Adrenal gland (tissue), 12 donors: Measurements from ENCODE around the gene MOV10L1. TPM values are rescaled to one million over a fixed set of nuclear protein-coding genes. Genes with fewer than 3 reads are reported as not detected.

Experiments
- DNase-seq, 7 donors: peaks; one replicate each; pipeline ENCODE4 v3.0.0-alpha.2; 2019 to 2020
- H3K27ac ChIP-seq, 5 donors: fragments of 200-600 bp; sonication (generic) in 4 of 5; 1 replicate in 3 of 5; 2 replicates in 2 of 5; pipeline versions ENCODE4 v1.5.1 to v1.8.0; 2016 to 2020; ENCODE audit warnings: mild to moderate bottlenecking in 1 of 5
- H3K27me3 ChIP-seq: fragments of 200-600 bp; 2 replicates; pipeline ENCODE4 v1.8.0; 2021
- H3K36me3 ChIP-seq, 2 donors: fragments of 200-600 bp; replicated peaks in 1 of 2; 1 replicate in 1 of 2; 2 replicates in 1 of 2; pipeline versions ENCODE4 v1.5.1 to v1.8.0; 2018 to 2022
- H3K4me1 ChIP-seq, 2 donors: fragments of 200-600 bp; replicated peaks in 1 of 2; 1 replicate in 1 of 2; 2 replicates in 1 of 2; pipeline versions ENCODE4 v1.5.1 to v1.8.0; 2018 to 2021
- H3K4me3 ChIP-seq, 4 donors: fragments of 200-600 bp; sonication (generic) in 3 of 4; one replicate each; pipeline ENCODE4 v1.5.1; 2016 to 2018
- H3K9me3 ChIP-seq, 3 donors: fragments of 200-600 bp; sonication (generic) in 1 of 3; replicated peaks in 1 of 3; 1 replicate in 2 of 3; 2 replicates in 1 of 3; pipeline versions ENCODE4 v1.5.1 to v1.8.0; 2016 to 2021
- POLR2A ChIP-seq, 2 donors: fragments of 450-650 bp; IDR thresholded peaks; one replicate each; pipeline ENCODE4 v1.6.1; 2017; ENCODE audit warnings: antibody characterized with exemption in 2 of 2, mild to moderate bottlenecking in 2 of 2, moderate library complexity in 1 of 2
- WGBS, 4 donors: extraction: QIAGEN DNeasy Blood & Tissue Kit in 2 of 4; methylation state at CpG; one replicate each; pipeline versions ENCODE4 v1.1.5 to v1.1.7; 2013 to 2017; 5-methylcytosine and 5-hydroxymethylcytosine counted together
- intact Hi-C, 2 donors: fragments of 100-400 bp; cut with DNase I; formaldehyde crosslinking; loops; one replicate each; pipeline versions ENCODE4 v1.14.1 to v1.15.0; 2022 to 2023
- polyA plus RNA-seq, 3 donors: library from polyadenylated mRNA; stranded (reverse); fragments of 200-250 nt in 2 of 3; fragments of 350-450 nt in 1 of 3; fragmentation: Illumina TruSeq in 1 of 3; extraction: RNeasy Lipid Tissue Mini Kit (QIAGEN cat#74804) in 1 of 3; gene quantifications; one replicate each; pipeline ENCODE4 v1.2.3, GENCODE V29; 2013 to 2014
- total RNA-seq, 9 donors: library from RNA; depleted of rRNA in 4 of 9; stranded (reverse); fragments of >200 nt in 4 of 9; fragments of 120-200 nt in 1 of 9; fragmentation: NEBNext Ultra II Directional in 1 of 9; extraction: Animal tissue kit (Norgen Biotek cat#: 25700) in 1 of 9; gene quantifications; one replicate each; pipeline versions ENCODE4 v1.1.0 to v1.2.4, GENCODE V29; 2013 to 2023
- TF ChIP-seq, protein P1 (sequence below), 6 experiments: fragments of 450-650 bp in 4 of 6; fragments of 200-600 bp in 2 of 6; sonication (generic) in 1 of 6; IDR thresholded peaks; 1 replicate in 5 of 6; 2 replicates in 1 of 6; pipeline versions ENCODE4 v1.5.1 to v1.8.0; 2016 to 2021; ENCODE audit warnings: antibody characterized with exemption in 6 of 6, mild to moderate bottlenecking in 2 of 6, moderate library complexity in 1 of 6
- donor health status: healthy with polysubstance abuse.
- donor health status: Bipolar disorder and iron deficiency.
- donor health status: DM: yes; HTN: yes; CAD: no.
- donor health status: DM: no; HTN: no; CAD: no.
- donor health status: DM: no; HTN: no; CAD: no.
- donor health status: DM: yes; HTN: yes; CAD: no.

MOV10L1 gene
- total and polyA plus RNA-seq, 12 donors: 0.14 to 0.74 (median 0.40) TPM; not detected in 5

GRCh38 chr22:50081426-50082196, 8.2 kb upstream of the MOV10L1 start:
- no peaks in the 10 kb centered on the region for H3K36me3 ChIP-seq
- 81 to 86% (median 83%) methylated on average over 21 to 27 of the region's 27 CpGs for WGBS, 4 donors
- H3K27ac ChIP-seq: no peak overlapping the region
- no peak for DNase-seq
- no peak overlapping the region for H3K4me3 ChIP-seq
- no peak for TF ChIP-seq POLR2A (IDR thresholded peaks at IDR 0.05)
- TF ChIP-seq, protein P1, sequence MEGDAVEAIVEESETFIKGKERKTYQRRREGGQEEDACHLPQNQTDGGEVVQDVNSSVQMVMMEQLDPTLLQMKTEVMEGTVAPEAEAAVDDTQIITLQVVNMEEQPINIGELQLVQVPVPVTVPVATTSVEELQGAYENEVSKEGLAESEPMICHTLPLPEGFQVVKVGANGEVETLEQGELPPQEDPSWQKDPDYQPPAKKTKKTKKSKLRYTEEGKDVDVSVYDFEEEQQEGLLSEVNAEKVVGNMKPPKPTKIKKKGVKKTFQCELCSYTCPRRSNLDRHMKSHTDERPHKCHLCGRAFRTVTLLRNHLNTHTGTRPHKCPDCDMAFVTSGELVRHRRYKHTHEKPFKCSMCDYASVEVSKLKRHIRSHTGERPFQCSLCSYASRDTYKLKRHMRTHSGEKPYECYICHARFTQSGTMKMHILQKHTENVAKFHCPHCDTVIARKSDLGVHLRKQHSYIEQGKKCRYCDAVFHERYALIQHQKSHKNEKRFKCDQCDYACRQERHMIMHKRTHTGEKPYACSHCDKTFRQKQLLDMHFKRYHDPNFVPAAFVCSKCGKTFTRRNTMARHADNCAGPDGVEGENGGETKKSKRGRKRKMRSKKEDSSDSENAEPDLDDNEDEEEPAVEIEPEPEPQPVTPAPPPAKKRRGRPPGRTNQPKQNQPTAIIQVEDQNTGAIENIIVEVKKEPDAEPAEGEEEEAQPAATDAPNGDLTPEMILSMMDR (IDR thresholded peaks at IDR 0.05): no peak
- no peaks in the 10 kb centered on the region for H3K4me1 ChIP-seq
- no peaks in the 10 kb centered on the region for H3K9me3 ChIP-seq
- H3K27me3 ChIP-seq: peaks cover 13% of the 10 kb centered on the region
- intact Hi-C loops: no loop called here

DNA sequence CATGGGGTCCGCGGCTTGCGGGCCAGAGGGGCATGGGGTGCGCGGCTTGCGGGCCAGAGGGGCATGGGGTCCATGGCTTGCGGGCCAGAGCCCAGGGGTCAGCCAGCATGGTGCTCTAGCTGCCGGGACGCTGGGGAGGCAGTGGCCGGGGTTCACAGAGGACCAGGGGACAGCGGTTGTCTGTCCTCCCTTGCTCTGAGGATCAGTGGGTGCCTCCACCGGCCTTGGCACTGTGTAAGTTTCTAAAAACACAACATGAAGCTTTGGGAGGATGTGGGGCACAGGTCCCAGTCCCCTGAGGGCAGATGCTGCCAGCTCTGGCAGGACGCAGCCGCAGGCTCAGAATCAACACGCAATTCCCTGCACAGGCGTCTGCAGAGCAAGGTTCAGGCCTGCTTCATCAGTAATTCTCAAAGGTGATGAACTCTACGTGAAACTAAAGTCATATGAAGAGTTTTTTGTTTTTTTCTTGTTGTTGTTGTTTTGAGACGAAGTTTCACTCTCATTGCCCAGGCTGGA, 7.5 kb upstream of the MOV10L1 start:
- Histone ChIP-seq H3K36me3 (no peaks in the 10 kb centered on the region), H3K4me1 (no peaks in the 10 kb centered on the region), H3K27ac (no peak overlapping the region), H3K27me3 (peaks cover 15% of the 10 kb centered on the region), H3K9me3 (no peaks in the 10 kb centered on the region), H3K4me3 (no peak overlapping the region)
- 81 to 89% (median 86%) methylated on average over 13 to 18 of the region's 18 CpGs for WGBS, 4 donors
- DNase-seq: no peak
- TF ChIP-seq, protein P1 (IDR thresholded peaks at IDR 0.05): no peak
- no peak for TF ChIP-seq POLR2A (IDR thresholded peaks at IDR 0.05)
- intact Hi-C loops: no loop called here

- DNase-seq: no peak
- WGBS, 4 donors: 78 to 86% (median 82%) methylated on average over 14 to 21 of the region's 21 CpGs
- H3K36me3 ChIP-seq: no peaks in the 10 kb centered on the region
- TF ChIP-seq, protein P1 (IDR thresholded peaks at IDR 0.05): no peak
- TF ChIP-seq POLR2A (IDR thresholded peaks at IDR 0.05): no peak
- H3K9me3 ChIP-seq: no peaks in the 10 kb centered on the region
- no peak overlapping the region for H3K4me3 ChIP-seq
- no peaks in the 10 kb centered on the region for H3K4me1 ChIP-seq
- no peak overlapping the region for H3K27ac ChIP-seq
- H3K27me3 ChIP-seq: peaks cover 23% of the 10 kb centered on the region
- intact Hi-C loops: no loop called here
These were observed 6.8 kb upstream of the MOV10L1 start for GRCh38 chr22:50082961-50083461.

DNA sequence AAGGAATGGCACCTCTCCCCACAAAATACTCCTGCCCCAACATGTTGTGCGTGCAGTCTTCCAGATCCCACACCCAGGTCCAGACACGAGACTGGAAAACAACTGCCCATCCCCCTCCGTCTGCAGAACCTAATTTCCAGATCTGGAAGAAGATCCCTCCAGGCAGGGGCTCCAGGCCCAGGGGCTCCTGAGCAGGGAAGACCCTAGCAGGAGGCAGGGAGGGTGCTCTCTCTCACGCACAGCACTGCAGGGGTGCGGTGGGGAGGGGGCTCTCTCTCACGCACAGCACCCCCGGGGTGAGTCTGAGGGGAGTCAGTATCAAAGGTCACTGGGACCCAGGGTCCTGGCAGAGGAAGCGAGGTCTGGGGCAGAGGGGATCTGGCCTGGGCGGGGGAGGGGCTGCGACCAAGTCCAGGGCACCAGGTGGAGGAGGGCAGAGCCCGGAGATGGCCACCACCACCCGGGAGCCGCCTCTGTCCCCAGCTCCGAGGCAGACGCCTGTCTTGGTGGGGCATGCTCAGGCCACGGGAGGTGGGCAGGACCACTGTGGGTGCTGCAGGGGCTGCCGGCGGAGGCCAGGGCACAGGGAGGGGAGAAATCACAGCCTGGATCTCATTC, 6.2 kb upstream of the MOV10L1 start:
- 59 to 72% (median 67%) methylated on average over 9 to 18 of the region's 18 CpGs for WGBS, 4 donors
- Histone ChIP-seq H3K27ac (no peak overlapping the region), H3K4me1 (no peaks in the 10 kb centered on the region), H3K9me3 (no peaks in the 10 kb centered on the region), H3K4me3 (no peak overlapping the region), H3K36me3 (no peaks in the 10 kb centered on the region), H3K27me3 (peaks cover 23% of the 10 kb centered on the region)
- intact Hi-C loops: no loop called here
- TF ChIP-seq POLR2A (IDR thresholded peaks at IDR 0.05): no peak
- TF ChIP-seq, protein P1 (IDR thresholded peaks at IDR 0.05): no peak
- no peak for DNase-seq
